ENCODE measurements around the gene TM9SF4.
A peak's percentile ranks its signal among the peaks of the same experiment; 100 is the strongest.
"Not testable (repeated sequence)": the region's sequence is repeated elsewhere in the genome, so short reads cannot be mapped to it uniquely, and the experiment has no call there.

The TM9SF4 gene

DNA sequence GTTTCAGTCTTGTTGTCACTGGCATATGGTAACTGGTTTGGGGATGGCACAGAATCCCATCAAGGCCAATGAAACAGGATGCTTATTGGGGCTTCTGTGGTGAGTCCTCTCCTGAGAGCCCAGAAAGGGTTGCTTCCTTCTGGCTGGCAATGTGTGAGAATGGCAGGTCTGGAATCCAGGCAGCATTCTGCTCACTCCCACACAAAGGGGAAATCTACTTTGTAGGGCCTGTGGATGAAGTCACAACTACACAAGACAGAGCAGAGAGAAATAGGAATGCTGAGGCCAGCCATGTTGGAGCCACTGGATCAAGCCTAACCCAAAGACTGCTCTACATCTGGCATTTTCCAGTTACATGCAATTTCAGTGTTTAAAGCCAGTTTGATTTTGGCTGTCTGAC is 82.4 kb downstream of the TM9SF4 start:
- DNase-seq: no peak

DNA sequence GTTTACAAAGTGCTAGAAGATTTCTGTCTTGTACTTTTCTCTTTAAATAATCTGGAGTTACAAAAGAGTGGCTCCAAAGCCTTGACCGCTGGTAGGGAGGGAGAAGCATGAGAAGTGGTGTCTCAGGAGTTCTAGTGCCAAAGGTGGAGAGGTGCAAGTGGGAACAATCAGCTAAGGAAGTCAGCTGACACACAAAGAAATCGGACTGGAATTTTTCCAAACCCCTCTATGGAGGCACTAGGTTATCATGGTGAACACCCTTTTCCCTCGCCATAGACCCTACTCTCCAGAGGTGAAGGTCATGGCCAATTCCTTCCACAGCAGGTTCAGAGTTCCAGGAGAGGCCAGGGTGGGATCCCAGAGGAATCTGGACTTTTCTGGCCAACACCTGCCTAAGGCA is 83.2 kb downstream of the TM9SF4 start:
- DNase-seq: no peak

DNA sequence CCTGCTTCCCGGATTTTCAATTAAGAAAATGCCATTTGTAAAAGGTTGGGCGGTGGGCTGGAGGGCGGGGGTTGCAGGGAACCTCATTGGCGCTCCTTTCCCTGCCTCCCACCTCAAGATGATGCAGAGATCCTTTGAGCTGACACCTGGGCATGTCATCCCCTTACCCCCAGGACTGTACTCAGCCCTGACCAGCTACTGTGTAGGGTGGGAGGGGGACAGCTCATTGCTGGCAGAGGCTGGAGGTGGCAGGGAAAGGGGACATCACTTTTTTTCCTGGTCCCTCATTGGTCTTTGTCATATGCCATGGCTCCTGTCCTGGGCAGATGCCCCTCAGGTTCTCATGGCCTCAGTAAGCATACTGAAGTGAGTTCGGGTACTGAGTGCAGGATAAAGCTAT is 83.8 kb downstream of the TM9SF4 start:
- not testable (repeated sequence) for DNase-seq

DNA sequence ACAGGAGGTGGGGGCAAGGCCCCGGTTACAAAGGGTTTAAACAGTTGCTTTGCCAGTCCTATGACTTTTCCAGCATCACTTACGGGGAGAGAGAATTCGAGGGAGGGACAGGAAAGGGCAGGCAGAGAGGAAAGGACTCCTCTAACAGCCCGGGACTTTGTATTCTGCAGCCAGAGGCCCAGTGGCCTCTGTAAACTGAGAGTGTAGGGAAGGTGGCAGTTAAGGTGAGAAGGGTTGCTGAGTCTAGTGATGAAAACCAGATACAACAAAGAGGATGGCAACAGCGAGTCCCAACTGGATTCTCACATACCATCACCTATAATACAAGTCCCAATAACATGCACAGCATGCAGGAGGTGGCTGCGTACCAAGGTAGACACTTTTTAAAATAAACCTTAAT is 84.5 kb downstream of the TM9SF4 start:
- DNase-seq: no peak

DNA sequence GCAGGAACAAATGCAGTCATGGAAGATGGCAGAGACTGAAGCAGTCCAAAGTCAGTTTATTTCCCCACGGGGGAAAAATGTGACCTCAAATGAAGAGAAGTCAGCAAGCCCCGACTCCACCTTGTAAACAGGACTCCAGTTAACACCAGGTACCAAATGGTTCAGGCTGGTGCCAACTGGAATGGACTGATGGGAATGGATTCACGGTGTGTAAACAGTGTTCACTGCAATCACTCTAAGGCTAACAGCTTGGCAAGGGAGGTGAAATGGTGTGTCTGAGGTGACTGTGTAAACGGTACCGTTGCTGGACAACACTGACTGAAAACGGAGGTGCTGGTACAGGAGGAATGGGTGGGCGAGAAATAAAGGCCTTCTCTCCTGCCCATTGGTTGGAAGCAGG is 86.1 kb downstream of the TM9SF4 start:
- no peak for DNase-seq

DNA sequence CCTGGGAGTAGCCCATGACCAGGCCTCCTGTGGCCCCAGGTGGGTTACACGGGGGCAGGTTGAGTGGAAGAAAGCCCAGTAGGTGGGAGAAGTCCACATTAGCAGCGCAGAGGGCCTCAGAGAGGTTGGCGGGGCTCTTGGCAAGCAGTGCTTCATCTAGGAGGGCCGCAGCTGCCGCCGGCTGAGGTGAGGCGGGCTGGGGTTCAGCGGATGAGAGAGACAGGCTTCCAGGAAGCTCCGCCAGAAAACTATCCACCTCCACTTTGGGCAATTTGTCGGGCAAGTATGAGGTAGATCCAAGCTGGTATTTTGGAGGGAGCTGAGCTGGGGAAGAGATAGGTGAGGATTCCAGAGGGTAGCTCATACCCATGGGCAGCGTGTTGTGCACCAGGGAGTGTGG is 87.1 kb downstream of the TM9SF4 start:
- not testable (repeated sequence) for DNase-seq

DNA sequence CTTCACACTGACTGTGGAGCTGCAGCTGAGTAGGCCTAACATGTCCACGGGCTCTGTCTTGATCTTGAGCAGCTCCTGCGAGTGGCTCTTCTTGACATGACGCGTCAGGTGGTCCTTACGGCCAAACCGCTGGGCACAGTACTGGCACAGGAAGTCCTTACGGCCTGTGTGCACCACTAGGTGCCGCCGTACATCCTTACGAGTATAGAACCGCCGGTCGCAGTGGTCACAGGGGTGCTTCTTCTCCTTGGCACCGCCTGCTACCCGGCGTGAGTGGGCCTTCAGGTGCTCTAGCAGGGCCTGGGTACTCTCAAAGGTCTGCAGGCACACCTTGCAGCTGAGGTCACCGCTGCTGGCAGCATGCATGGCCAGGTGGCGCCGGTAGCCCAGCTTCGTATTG is 87.6 kb downstream of the TM9SF4 start:
- DNase-seq: not testable (repeated sequence)

DNA sequence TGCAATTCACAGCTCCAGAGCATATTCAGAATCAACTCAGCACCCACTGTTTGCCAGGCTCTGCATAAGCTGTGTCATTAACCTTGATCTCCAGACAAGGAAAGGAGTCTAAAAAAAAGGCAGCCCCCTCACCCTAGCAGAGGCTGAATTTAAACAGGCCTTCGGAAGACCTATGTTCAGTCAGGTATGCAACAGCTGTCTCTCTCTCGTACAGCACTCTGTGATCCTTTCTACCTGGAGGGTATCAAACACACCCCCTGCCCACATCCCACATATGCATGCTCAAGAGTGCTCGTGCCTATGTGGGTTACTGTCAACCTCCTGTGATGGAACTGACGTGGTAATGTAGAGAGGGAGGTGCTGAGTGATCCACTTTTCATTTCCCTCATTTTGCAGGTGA is 89.5 kb downstream of the TM9SF4 start:
- DNase-seq: no peak

DNA sequence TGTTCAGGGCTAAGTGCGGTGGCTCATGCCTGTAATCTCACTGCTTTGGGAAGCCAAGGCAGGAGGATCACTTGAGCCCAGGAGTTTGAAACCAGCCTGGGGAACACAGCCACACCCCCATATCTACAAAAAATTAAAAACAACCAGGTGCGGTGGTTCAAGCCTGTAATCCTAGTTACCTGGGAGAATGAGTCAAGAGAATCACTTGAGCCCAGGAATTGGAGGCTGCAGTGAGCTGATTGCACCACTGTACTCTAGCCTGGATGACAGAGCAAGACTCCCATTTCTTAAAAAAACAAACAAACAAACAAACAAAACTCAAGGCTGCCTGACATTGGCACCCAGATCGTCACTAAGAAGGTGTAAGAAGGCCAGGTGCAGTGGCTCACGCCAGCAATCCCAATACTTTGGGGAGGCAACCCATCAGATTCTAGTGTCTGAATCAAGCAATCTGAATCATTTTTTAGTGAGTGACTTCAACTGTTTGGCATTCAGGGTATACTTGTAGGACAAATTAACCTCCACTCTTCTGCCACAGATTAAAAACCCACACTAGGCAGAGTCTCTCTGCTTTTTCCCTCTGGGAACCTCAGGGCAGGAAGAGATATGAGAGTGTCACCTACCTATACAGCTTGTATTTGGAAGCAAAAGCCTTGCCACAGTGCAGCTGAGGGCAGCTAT is 91.9 kb downstream of the TM9SF4 start:
- no peak for DNase-seq

DNA sequence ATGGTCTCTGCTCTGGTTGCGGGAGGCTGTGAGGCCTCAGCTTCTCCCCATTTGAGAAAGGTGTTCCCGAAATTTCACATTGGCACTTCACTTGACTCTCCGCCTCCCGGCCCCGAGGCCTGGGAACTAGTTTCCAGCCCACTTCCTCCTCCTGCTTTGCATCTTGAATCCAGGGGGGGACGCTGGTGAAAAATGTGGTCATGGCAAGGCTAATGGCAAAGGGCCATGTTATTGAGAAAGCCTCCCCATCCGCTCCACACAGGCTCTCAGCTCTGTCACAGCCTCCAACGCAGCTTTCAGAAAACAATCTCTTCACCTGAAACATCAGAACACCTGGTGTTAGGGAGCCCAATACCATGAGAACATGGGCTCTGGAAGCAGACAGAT is 92.5 kb downstream of the TM9SF4 start:
- DNase-seq: no peak

DNA sequence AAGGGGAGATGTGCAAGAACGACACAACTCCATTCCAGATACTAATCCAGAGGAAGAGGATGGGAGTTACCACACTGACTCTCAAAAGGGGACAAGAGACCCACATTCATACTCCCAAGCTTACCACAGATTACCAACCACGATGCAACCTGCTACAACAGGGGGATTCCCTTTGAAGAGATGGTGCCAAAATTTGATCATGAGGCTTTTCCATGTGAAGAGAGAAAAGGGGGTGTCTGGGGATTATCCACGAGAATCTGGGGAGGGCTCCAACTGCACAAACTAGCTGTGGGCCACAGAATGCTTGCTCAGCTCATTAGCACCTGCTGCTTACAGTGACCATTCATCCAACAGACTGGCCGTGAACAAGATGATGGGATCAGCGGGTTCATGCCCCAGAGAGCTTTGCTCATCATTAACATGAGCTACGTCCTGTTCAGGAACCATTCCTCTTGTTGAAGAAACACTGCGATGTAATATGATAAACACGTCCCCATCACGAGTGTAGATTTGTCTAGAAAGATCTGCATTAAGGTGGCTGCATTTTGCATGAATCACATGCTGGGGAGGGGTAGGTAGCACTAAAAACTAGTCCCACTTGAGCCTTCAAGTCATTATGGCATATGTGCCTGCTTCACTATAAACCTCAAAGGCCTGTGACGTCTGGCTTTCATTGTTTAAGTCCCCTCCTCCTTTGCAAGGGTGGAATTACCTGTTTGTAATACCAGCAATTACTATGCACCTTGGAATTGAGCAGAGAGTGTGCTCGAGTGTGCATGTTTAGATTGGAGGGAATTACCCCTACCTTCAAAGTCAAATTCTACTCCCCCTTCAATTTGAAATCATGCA is 94.1 kb downstream of the TM9SF4 start:
- DNase-seq: no peak

DNA sequence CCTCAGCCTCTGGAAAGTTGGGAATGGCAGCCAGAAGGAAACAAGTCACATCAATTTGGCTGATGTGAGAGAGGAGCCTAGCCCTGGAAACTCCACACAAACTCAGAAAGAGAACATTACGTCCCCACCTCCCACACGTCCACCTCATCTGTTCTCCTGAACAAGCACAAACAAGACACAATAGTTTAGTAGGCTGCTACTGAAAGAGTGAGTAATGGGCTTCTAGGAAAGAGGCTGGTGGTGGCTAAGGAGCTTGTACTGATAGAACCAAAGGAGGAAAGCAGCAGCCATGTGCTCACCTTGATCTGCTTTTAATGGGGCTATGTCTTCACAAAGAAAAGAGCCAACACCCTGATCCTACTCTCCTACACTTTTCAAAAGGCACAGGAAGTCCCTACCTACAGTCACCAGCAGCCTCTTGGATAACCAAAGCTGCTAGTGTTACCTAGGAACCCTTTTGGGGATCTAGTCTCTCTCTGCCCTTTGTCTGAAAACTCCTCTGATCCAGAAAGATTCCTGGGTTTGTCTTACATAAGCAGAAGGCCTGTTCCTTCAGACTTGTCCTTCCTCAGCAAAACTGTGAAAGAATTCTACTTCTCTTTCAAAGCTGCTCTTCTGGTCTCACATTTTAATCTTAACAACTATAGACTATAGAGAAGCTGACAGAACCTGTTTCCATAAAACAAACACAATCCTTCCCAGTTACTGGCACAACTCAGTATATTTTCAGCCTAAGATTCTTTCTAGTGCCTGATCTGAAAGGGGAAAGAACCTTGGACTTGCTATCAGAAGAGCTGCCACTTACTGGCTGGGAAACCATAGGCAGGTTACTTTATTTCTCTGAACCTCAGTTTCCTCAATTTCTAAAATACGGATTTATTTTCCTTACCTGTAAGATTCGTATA is 94.9 kb downstream of the TM9SF4 start:
- no peak for DNase-seq

DNA sequence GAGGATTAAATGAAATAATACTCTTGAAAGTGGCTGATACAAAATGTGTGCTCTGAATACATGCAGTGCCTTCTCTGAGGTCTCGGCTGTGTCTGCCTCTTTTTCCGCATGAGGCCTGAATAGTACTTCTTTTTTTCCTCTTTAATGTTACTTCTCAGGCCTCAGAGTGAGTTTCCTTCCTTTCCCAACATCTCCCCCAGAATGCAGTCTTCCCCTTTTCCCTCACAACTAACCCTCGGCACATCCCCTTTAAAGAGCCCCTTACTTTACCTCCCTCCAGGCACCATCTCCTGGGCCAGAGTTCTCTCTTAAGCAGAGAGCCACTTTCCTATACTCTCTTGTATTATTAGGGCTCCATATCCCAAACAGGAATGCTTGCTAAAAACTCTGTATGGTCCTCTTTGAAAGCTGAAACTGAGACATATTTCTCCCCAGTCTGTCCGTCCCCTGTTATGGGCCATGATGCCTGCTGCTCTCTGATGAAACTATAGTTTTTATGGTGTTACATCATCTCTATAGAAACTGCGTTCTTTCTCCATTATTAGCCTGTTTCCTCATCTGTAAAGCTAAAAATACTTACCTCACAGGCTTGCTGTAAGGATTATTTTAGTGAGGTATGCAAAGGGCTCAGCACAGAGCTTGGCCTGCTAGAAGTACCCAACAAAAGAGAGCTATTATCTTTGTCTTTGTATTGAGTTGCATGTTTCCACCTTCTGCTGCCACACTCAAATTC is 95.8 kb downstream of the TM9SF4 start:
- DNase-seq: no peak

DNA sequence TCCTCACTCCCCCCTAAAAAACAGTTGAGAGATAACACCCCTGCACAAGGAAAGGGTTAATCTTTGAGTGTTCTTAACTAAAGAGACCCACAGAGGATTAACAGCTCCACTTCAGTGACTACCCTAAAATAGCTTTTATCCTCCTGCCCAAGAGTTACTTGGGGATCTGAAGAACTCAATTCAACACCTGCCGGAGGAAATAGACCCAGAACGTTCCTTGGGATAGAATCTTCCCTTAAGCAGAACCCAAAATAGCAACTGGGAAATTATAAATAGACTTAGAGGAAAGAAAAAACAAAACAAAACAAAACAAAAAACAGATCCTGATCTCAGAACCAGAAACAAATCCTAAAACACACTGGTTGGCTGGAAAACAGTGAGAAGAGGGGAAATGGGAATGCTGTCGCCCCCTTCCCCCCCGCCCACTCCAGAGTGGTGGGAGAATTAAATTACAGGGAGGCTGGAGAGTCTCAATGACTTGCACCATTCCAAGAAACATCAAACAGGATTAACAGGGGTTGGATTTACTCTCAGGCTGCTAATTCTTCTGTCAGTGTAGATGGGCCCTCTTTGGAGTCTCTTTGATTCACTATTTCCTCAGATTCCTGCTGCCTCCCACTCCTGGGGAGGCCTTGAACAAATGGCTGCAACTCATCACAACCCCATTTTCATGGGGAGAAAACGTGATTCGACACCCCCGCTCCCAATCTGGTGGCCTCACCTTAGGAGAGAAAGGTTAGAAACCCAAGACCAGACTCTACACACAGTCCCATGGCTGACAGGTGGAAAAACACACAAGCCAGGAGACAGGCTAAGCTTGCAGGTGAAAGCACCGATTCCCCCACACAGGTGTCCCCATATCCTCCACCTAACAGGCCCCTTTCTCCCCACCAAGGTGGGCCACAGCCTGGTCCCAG is 96.6 kb downstream of the TM9SF4 start:
- DNase-seq: no peak

DNA sequence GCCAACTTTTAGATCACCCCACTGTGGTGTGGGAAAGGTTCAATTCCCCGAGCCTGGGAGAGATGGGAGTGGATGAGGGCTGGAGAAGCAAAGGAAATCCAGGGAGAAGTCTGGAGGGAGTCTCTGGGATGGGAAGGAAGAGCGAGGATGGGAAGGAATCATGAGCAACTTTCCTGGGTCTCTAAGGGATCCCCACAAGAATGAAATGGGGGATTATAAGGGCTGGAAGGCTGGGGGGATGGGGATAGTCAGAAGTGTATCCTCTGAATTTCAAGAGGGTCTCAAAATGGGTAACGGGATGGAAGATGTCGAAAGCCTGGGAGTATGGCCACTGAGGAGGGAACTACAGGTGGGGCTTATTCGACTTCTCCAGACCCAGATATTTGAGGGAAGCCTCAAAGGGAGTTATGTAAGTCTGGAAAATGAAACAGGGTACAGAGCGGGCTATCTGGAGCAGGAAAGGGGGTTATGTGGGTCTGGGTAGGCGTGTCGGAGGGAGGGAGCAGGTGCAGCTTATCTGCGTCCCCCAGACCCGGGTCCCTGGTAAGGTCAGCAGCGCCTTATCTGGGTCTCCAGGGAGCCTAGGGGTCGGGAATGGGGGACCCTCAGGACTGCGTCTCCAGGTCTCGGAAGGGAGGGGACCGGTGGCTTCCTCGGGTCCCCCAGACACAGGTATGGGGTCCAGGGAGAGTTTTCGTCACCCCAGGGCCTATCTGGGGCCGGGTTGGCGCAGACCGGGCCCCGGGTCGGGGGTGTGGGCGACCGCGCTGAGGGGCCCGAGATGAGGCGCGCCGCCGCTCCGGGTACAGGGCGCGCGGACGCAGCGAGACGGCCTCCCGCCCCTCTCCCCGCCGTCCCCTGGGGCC is 97.5 kb downstream of the TM9SF4 start:
- peak; percentile 16 for DNase-seq

DNA sequence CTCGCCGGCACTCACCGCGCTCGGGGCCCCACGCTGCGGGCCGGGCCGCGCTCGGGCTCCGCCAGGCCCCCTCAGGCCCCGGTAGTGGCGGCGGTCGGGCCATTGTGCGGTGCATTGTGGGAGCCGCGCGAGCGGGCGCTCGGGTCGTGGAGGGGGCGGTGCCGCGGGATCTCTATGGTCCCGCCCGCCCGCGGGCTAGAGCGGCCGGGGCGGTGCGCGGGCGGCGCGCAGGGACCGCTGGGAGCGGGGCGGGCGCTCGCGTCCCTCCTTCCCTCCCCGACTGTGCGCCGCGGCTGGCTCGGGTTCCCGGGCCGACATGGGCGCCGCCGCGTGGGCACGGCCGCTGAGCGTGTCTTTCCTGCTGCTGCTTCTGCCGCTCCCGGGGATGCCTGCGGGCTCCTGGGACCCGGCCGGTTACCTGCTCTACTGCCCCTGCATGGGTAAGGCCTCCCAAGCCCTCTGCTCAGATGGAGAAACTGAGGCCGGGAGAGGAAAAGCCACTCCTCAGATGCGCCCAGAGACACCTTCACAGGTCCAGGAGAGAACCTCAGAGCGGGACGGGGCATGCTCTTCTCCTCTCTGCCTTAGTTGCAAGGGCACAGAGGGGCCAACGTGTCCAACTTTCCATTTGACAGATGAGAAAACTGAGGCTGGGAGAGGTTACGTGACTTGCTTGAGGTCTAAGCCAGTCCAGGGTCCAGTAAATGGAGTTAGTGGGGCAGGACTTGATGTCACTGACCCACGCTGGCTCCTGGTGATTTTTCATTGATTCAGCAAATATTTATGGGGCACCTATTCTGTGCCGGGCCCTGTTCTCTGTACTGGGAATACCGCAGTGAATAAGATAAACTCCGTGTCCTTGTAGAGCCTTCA is 98.3 kb downstream of the TM9SF4 start, which contains the start of the genes PLAGL2 and POFUT1:
Gene PLAGL2, minus strand, starts transcription at position 118 of the 873 bp plus-strand sequence. CDS start 5,565 bp downstream, outside the sequence.
Gene POFUT1, plus strand, starts transcription at position 255 of the 873 bp plus-strand sequence. Its CDS starts 62 bp downstream, at position 317.
- peak; percentile 93 for DNase-seq

DNA sequence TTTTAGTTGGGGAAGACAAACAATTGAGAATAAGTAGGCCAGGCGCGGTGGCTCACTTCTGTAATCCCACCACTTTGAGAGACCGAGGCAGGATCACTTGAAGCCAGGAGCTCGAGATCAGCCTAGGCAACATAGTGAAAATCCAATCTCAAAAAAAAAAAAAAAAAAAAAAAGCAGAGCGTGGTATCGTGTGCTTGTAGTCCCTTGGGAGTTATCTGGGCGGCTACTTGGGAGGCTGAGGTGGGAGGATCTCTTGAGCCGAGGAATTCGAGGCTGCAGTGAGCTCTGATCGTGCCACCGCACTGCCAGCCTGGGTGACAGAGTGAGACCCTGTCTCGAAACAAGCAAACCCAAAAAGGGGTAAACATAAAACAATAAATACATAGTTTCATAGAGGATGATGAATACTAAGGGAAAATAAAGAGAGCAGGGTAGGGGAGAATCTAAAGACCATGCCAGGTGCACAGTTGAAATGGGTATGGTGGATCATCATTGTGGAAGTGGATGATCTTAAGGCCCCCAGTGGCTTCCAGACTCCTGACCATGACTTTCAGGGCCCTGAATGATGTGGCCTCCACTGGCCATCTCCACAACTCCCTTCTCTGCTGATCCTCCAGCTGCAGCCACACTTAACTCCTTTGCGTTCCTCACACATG is 99.1 kb downstream of the TM9SF4 start:
- no peak for DNase-seq

DNA sequence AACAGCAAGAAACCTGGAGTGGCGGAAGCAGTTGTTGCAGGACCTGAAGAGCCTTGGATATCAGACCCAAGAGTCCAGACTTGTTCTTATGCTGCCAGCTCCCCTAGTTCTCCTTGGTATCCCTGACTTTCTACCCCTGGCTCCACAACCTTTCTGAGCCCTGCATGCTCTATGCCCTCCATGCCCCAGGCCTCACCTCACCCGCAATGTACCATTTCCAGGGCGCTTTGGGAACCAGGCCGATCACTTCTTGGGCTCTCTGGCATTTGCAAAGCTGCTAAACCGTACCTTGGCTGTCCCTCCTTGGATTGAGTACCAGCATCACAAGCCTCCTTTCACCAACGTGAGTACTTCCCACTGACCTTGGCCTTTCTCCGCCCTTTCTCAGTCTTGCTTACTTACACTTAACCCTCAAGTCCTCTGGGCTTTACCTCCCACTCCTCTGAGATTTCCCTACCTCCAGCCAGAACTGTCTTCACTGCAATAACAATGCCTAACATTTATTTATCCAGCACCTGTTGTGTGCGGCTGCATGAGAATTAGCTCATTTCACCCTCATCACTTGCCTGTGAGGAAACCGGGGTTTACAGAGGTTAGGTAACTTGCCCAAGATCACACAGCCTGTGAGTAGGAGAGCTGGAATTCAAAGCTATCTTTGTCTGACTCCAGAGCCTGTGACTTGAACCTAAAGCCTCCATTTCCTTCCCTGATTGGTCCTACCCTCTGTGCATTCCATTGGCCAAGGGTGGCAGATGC is 100.5 kb downstream of the TM9SF4 start:
- no peak for DNase-seq
